Activated CD4-positive, alpha-beta T cell treated with anti-CD3 and anti-CD28 coated beads for 4 hours (primary cell): Measurements from ENCODE around the gene TEKT2.

Source experiments
- DNase-seq, 2 donors: peaks; one replicate each; pipeline ENCODE4 v3.0.0-alpha.2; 2020

Gene TEKT2

GRCh38 chr1:36109041-36109679, 25.3 kb downstream of the TEKT2 start:
- no peak for DNase-seq

GRCh38 chr1:36111151-36111550, 27.3 kb downstream of the TEKT2 start:
- DNase-seq, result no peak

- no peak for DNase-seq
These were observed 28.9 kb downstream of the TEKT2 start for GRCh38 chr1:36112823-36113222.

- DNase-seq, result no peak
These were observed 30.5 kb downstream of the TEKT2 start for GRCh38 chr1:36114371-36114770.

- DNase-seq, result no peak
These were observed 31.3 kb downstream of the TEKT2 start for GRCh38 chr1:36115200-36115669.

- DNase-seq, result no peak
These were observed 32.0 kb downstream of the TEKT2 start for GRCh38 chr1:36115931-36116330.

- DNase-seq, result no peak
These were observed 33.0 kb downstream of the TEKT2 start for GRCh38 chr1:36116901-36117300.

- DNase-seq, result no peak
These were observed 34.7 kb downstream of the TEKT2 start for GRCh38 chr1:36118447-36119204.

- DNase-seq, result no peak
These were observed 35.6 kb downstream of the TEKT2 start for GRCh38 chr1:36119456-36119855.

GRCh38 chr1:36122062-36123030, 38.5 kb downstream of the TEKT2 start:
- DNase-seq, result no peak

GRCh38 chr1:36123356-36123755, 39.5 kb downstream of the TEKT2 start:
- no peak for DNase-seq

GRCh38 chr1:36124404-36125128, 40.7 kb downstream of the TEKT2 start:
- no peak for DNase-seq

- no peak for DNase-seq
These were observed 41.5 kb downstream of the TEKT2 start, which contains the start of gene COL8A2 for GRCh38 chr1:36125129-36125991. Gene COL8A2, minus strand, starts transcription at chr1:36125222. Its CDS starts 24,980 bp downstream, at chr1:36100242.

- no peak for DNase-seq
These were observed 42.3 kb downstream of the TEKT2 start for GRCh38 chr1:36126005-36126716.

GRCh38 chr1:36126797-36127500, 43.1 kb downstream of the TEKT2 start:
- DNase-seq, result peak; percentile 25 to 44

- no peak for DNase-seq
These were observed 44.4 kb downstream of the TEKT2 start for GRCh38 chr1:36128126-36128904.

GRCh38 chr1:36128905-36129206, 45.0 kb downstream of the TEKT2 start:
- DNase-seq, result no peak

- no peak for DNase-seq
These were observed 48.1 kb downstream of the TEKT2 start for GRCh38 chr1:36132029-36132428.

- no peak for DNase-seq
These were observed 49.6 kb downstream of the TEKT2 start for GRCh38 chr1:36133484-36133883.
